ENCODE results near the gene NEO1. TPM values are rescaled to one million over a fixed set of nuclear protein-coding genes. Genes with fewer than 3 reads are reported as not detected.

NEO1 gene
- total and polyA plus RNA-seq, 2 of the 13 experiments (the other 11 are each of a cell fraction or from before 2014, with no cell fraction given) = 8.4 to 11.0 TPM

DNA sequence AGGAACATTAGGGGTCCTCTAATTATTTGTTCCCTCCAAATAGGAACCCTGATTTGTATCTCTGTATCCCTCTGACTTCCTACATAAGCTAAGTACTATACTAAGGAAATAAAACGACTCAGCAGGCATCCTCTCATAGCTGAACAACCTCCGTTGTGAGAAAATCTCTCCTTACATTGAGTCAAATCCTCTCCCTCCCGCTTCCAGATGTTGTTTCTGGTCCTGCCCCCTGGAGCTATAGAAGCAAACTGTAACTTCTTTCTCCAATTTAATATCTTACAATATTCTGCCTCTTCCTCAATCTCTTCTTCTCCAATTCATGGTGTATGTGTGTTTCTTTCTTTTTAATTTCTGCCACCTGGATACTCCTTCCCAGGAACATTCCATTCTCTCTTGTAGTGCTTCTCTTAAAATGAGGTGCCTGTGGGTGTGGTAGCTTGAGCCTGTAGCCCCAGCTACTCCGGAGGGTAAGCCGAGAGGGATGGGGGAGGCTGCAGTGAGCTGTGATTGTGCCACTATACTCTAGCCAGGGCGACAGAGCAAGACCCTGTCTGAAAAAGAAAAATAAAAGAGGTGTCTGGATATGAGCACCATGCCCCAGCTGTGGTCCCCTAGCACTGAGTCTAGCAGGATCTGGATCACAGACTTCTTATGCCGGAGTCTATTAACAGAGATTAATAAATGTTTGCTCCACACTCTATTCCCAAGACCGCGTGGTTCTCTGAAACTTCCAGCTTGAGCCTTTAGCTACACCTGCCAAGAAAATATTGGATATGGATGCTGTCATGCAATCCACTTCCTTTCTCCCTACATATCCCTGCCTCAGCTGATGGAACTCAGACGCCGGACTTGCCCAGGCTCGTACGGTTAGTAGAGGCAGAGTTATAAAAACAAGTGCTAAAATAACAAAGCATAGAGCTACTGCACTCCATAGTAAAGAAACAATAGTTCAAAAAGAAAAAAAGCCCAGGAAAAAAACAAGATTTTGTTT is 42.9 kb upstream of the NEO1 start:
- ChIA-PET POLR2A (no interaction called here), CTCF (ENCODE audit: low intra/inter-chr PET ratio, low total read pairs) (no interaction called here)
- no peak overlapping the region for H3K9ac ChIP-seq (ENCODE audit: insufficient read depth, low read depth, low read length)
- intact Hi-C loops (cut with micrococcal nuclease; ENCODE audit: unreplicated experiment) = no loop called here
- no peak overlapping the region for H3K27ac ChIP-seq (ENCODE audit: extremely low read length, insufficient read depth, low read length)
- no peak overlapping the region for H2AFZ ChIP-seq (ENCODE audit: low read length)
- H3K36me3 ChIP-seq (replicated peaks in 1 of 2; ENCODE audit: control insufficient read depth in 1 of 2, insufficient read depth in 2 of 2, low read length in 2 of 2) = no peaks in the 10 kb centered on the region
- H4K20me1 ChIP-seq (ENCODE audit: insufficient read depth, low read length) = no peaks in the 10 kb centered on the region
- peaks cover 0 to 21% of the 10 kb centered on the region in 2 experiments; a peak in 2 of 5 replicates for H3K27me3 ChIP-seq (ENCODE audit: control insufficient read depth in 1 of 2, insufficient read depth in 2 of 2, low read length in 2 of 2)
- no peaks in the 10 kb centered on the region for H3K79me2 ChIP-seq (ENCODE audit: insufficient read depth, low read length)
- no peak for FAIRE-seq
- WGBS (ENCODE audit: low lambda C conversion rate) = 30% methylated on average over 13 of the region's 13 CpGs
- no peaks in the 10 kb centered on the region for H3K9me3 ChIP-seq (ENCODE audit: low read length)
- in situ Hi-C loops (cut with HindIII; ENCODE audit: extremely low pct_ligation_motif_present, low pct_unique_long_range_greater_than_20kb) = no loop called here
- ATAC-seq = no peak
- H3K4me3 ChIP-seq (replicated peaks in 1 of 3; ENCODE audit: insufficient read depth in 1 of 3, low read depth in 2 of 3, low read length in 3 of 3) = no peak overlapping the region
- H3K4me2 ChIP-seq (ENCODE audit: low read depth, low read length) = no peak overlapping the region
- no peak for DNase-seq (ENCODE audit: low spot score)
- TF ChIP-seq TAF1 (CRISPR knock-in tag; IDR thresholded peaks at IDR 0.05) (no peak), NFKBIZ (CRISPR knock-in tag; IDR thresholded peaks at IDR 0.05) (no peak), EHMT2 (IDR thresholded peaks at IDR 0.05; ENCODE audit: borderline replicate concordance, low read depth, low read length) (no peak), KLF9 (CRISPR knock-in tag; IDR thresholded peaks at IDR 0.05; ENCODE audit: low read depth) (no peak)
- no TSS peak for BruUV-seq (replicated peaks)
- no peaks in the 10 kb centered on the region for H3K4me1 ChIP-seq (ENCODE audit: insufficient read depth, low read length)

DNA sequence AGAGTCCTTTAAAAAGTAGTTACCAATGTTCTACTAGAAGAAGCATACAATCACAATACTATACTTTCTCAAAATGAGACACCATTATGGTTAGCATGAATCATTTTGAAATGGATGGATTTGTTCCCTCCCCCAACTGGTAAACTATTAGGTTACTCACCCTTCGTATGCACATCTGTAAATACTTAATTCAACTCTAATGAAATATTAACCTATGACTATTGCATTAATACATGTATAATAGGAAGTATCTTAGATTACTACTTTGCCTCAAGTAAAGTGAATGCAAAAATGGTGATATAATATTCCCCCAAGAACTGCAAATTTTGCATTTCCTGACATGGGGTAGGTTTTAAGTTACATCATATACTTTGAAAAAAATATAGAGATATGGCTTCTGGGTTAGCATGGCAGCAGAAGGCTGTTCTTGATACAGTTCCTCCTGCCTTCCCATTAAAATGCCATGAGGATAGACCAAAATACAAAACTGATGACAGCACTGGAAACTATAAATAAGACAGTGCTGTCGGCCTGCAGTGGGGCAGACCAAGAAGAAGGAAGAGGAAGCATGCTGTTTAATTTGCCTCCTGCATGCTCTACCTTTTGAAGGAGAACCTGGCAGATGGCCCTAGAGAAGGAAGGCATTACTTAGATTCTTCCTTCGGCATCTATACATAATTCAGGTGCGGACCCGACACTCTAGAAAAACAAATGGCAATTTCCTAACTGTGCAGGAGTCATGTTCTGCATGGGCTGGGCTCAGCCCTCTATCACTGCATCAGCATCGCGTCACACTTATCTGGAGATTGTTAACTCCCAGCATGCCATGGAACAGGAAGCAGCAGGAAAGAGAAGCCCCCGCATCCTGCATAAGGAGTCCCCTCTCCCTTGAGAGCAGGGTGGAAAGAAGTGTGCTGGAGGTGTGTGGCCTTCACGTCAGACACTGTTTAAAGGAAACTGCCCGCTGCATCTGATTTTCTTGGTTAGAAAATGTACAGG is 41.8 kb upstream of the NEO1 start:
- no peaks in the 10 kb centered on the region for H4K20me1 ChIP-seq (ENCODE audit: insufficient read depth, low read length)
- in situ Hi-C loops (cut with HindIII; ENCODE audit: extremely low pct_ligation_motif_present, low pct_unique_long_range_greater_than_20kb) = no loop called here
- no peak overlapping the region for H3K4me2 ChIP-seq (ENCODE audit: low read depth, low read length)
- BruUV-seq (replicated peaks) = no TSS peak
- no peak overlapping the region for H2AFZ ChIP-seq (ENCODE audit: low read length)
- no peak overlapping the region for H3K4me3 ChIP-seq (replicated peaks in 1 of 3; ENCODE audit: insufficient read depth in 1 of 3, low read depth in 2 of 3, low read length in 3 of 3)
- H3K79me2 ChIP-seq (ENCODE audit: insufficient read depth, low read length) = no peaks in the 10 kb centered on the region
- H3K36me3 ChIP-seq (replicated peaks in 1 of 2; ENCODE audit: control insufficient read depth in 1 of 2, insufficient read depth in 2 of 2, low read length in 2 of 2) = no peaks in the 10 kb centered on the region
- DNase-seq (ENCODE audit: low spot score) (no peak), ATAC-seq (no peak), FAIRE-seq (no peak)
- H3K9ac ChIP-seq (ENCODE audit: insufficient read depth, low read depth, low read length) = no peak overlapping the region
- POLR2A ChIA-PET = no interaction called here
- CTCF ChIA-PET (ENCODE audit: low intra/inter-chr PET ratio, low total read pairs) = no interaction called here
- H3K27ac ChIP-seq (ENCODE audit: extremely low read length, insufficient read depth, low read length) = no peak overlapping the region
- no peaks in the 10 kb centered on the region for H3K4me1 ChIP-seq (ENCODE audit: insufficient read depth, low read length)
- intact Hi-C loops (cut with micrococcal nuclease; ENCODE audit: unreplicated experiment) = no loop called here
- no peaks in the 10 kb centered on the region for H3K9me3 ChIP-seq (ENCODE audit: low read length)
- peaks cover 0 to 21% of the 10 kb centered on the region in 2 experiments; a peak in 2 of 5 replicates for H3K27me3 ChIP-seq (ENCODE audit: control insufficient read depth in 1 of 2, insufficient read depth in 2 of 2, low read length in 2 of 2)
- 17% methylated on average over 9 of the region's 10 CpGs for WGBS (ENCODE audit: low lambda C conversion rate)
- TF ChIP-seq ZNF547 (CRISPR knock-in tag; IDR thresholded peaks at IDR 0.05) = no peak
- TF ChIP-seq, protein P1, sequence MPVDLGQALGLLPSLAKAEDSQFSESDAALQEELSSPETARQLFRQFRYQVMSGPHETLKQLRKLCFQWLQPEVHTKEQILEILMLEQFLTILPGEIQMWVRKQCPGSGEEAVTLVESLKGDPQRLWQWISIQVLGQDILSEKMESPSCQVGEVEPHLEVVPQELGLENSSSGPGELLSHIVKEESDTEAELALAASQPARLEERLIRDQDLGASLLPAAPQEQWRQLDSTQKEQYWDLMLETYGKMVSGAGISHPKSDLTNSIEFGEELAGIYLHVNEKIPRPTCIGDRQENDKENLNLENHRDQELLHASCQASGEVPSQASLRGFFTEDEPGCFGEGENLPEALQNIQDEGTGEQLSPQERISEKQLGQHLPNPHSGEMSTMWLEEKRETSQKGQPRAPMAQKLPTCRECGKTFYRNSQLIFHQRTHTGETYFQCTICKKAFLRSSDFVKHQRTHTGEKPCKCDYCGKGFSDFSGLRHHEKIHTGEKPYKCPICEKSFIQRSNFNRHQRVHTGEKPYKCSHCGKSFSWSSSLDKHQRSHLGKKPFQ (CRISPR knock-in tag; IDR thresholded peaks at IDR 0.05; ENCODE audit: insufficient replicate concordance) = no peak
- TF ChIP-seq CREB1 (IDR thresholded peaks at IDR 0.05) = no peak
- TF ChIP-seq CREB1 (CRISPR knock-in tag; IDR thresholded peaks at IDR 0.05) = no peak
- TF ChIP-seq SOX5 (CRISPR knock-in tag; IDR thresholded peaks at IDR 0.05; ENCODE audit: borderline replicate concordance) = no peak
- no peak for TF ChIP-seq FOXJ3 (CRISPR knock-in tag; IDR thresholded peaks at IDR 0.05; ENCODE audit: borderline replicate concordance)
- TF ChIP-seq, protein P2, sequence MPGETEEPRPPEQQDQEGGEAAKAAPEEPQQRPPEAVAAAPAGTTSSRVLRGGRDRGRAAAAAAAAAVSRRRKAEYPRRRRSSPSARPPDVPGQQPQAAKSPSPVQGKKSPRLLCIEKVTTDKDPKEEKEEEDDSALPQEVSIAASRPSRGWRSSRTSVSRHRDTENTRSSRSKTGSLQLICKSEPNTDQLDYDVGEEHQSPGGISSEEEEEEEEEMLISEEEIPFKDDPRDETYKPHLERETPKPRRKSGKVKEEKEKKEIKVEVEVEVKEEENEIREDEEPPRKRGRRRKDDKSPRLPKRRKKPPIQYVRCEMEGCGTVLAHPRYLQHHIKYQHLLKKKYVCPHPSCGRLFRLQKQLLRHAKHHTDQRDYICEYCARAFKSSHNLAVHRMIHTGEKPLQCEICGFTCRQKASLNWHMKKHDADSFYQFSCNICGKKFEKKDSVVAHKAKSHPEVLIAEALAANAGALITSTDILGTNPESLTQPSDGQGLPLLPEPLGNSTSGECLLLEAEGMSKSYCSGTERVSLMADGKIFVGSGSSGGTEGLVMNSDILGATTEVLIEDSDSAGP (CRISPR knock-in tag; IDR thresholded peaks at IDR 0.05; ENCODE audit: borderline replicate concordance) = no peak
- TF ChIP-seq ZNF550 (CRISPR knock-in tag; IDR thresholded peaks at IDR 0.05; ENCODE audit: borderline replicate concordance) = no peak
- TF ChIP-seq SCMH1 (CRISPR knock-in tag; IDR thresholded peaks at IDR 0.05; ENCODE audit: borderline replicate concordance) = no peak
